H1 (cell line): ENCODE data around the gene HIVEP3. TPM values are rescaled to one million over a fixed set of nuclear protein-coding genes. Genes with fewer than 3 reads are reported as not detected.

Source experiments
- CTCF ChIA-PET: fragments of 300-600 bp; sonication (Branson Sonifier 250); formaldehyde crosslinking; loops from one replicate; lab custom pipeline; 2021; ENCODE audit not compliant: partially characterized antibody; lab: Charles Lee
- POLR2A ChIA-PET: fragments of 300-600 bp; sonication (Branson Sonifier 250); formaldehyde crosslinking; loops from one replicate; lab custom pipeline; 2021; ENCODE audit warnings: inconsistent platforms; ENCODE audit not compliant: partially characterized antibody; lab: Charles Lee
- DNase-seq, 2 experiments: peaks; one replicate each; pipeline versions ENCODE4 v3.0.0 to v3.0.0-alpha.2; 2010 to 2022; ENCODE audit warnings: low spot score in 2 of 2, low read depth in 1 of 2, mixed read lengths in 1 of 2
- FAIRE-seq: peaks from 2 replicates; lab custom pipeline; 2011; peaks lifted over from hg19 to GRCh38; lab: Jason Lieb, UNC
- H2AFZ ChIP-seq: 2 replicates; pipeline ENCODE4 v1.8.1; 2012; ENCODE audit warnings: low read length, inconsistent platforms
- H2AK5ac ChIP-seq: 2 replicates; pipeline ENCODE4 v1.6.1; 2013; ENCODE audit warnings: low read depth, low read length
- H2BK120ac ChIP-seq: replicated peaks from 2 replicates; pipeline ENCODE3; 2013; ENCODE audit warnings: low read depth, low read length, inconsistent platforms
- H2BK12ac ChIP-seq: 2 replicates; pipeline ENCODE4 v1.6.1; 2013; ENCODE audit warnings: low read depth, low read length
- H2BK15ac ChIP-seq: 2 replicates; pipeline ENCODE4 v1.6.1; 2013; ENCODE audit warnings: low read length
- H2BK20ac ChIP-seq: 2 replicates; pipeline ENCODE4 v1.6.1; 2013; ENCODE audit warnings: low read length
- H2BK5ac ChIP-seq: 2 replicates; pipeline ENCODE4 v1.6.1; 2013; ENCODE audit warnings: low read depth, low read length
- H3K14ac ChIP-seq: 2 replicates; pipeline ENCODE4 v1.6.1; 2013; ENCODE audit warnings: inconsistent platforms; ENCODE audit not compliant: insufficient read length
- H3K18ac ChIP-seq: 2 replicates; pipeline ENCODE4 v1.6.1; 2013; ENCODE audit warnings: low read length; ENCODE audit errors: extremely low read depth
- H3K23ac ChIP-seq: 2 replicates; pipeline ENCODE4 v1.6.1; 2013; ENCODE audit warnings: inconsistent platforms; ENCODE audit not compliant: insufficient read length
- H3K23me2 ChIP-seq: 2 replicates; pipeline ENCODE4 v1.6.1; 2013; ENCODE audit warnings: low read depth, low read length
- H3K27ac ChIP-seq: 2 replicates; pipeline ENCODE4 v1.6.1; 2011; ENCODE audit warnings: low read depth, low read length, inconsistent platforms
- H3K27me3 ChIP-seq, 4 experiments: replicated peaks in 1 of 4; 1 replicate in 1 of 4; 2 replicates in 3 of 4; pipeline versions ENCODE4 v1.6.1 to v1.8.1; 2011 to 2013; ENCODE audit warnings: low read length in 3 of 4, mild to moderate bottlenecking in 3 of 4, inconsistent platforms in 2 of 4, mixed read lengths in 2 of 4, moderate library complexity in 1 of 4; ENCODE audit not compliant: control insufficient read depth in 3 of 4, insufficient read depth in 3 of 4; ENCODE audit errors: extremely low read depth in 1 of 4
- H3K36me3 ChIP-seq, 4 experiments: 2 replicates each; pipeline versions ENCODE4 v1.6.1 to v1.8.1; 2011 to 2013; ENCODE audit warnings: mild to moderate bottlenecking in 4 of 4, low read length in 3 of 4, moderate library complexity in 2 of 4, control low read depth in 1 of 4, inconsistent platforms in 1 of 4; ENCODE audit not compliant: insufficient read depth in 4 of 4, control insufficient read depth in 2 of 4
- H3K4ac ChIP-seq: replicated peaks from 2 replicates; pipeline ENCODE3; 2013; ENCODE audit warnings: low read length, low read depth, mixed read lengths, inconsistent platforms; ENCODE audit not compliant: insufficient read length
- H3K4me1 ChIP-seq, 4 experiments: replicated peaks in 1 of 4; 1 replicate in 1 of 4; 2 replicates in 3 of 4; pipeline versions ENCODE4 v1.6.1 to v1.8.1; 2011 to 2013; ENCODE audit warnings: low read length in 3 of 4, inconsistent platforms in 2 of 4, mixed read lengths in 1 of 4; ENCODE audit not compliant: insufficient read depth in 4 of 4, control insufficient read depth in 3 of 4
- H3K4me2 ChIP-seq, 2 experiments: 2 replicates each; pipeline versions ENCODE4 v1.6.1 to v1.8.1; 2011 to 2013; ENCODE audit warnings: low read depth in 2 of 2, low read length in 2 of 2, control low read depth in 1 of 2, inconsistent platforms in 1 of 2, mild to moderate bottlenecking in 1 of 2; ENCODE audit not compliant: insufficient read depth in 1 of 2
- H3K4me3 ChIP-seq, 4 experiments: fragments of 200-600, 300-600 bp in 1 of 4; sonication (generic), shearing (Covaris generic), sonication (Bioruptor Twin) in 1 of 4; 2 replicates each; pipeline versions ENCODE4 v1.5.1 to v1.8.1; 2011 to 2016; ENCODE audit warnings: low read length in 4 of 4, low read depth in 3 of 4, control low read depth in 2 of 4, inconsistent platforms in 2 of 4, mild to moderate bottlenecking in 2 of 4, mixed read lengths in 1 of 4, moderate library complexity in 1 of 4; ENCODE audit not compliant: insufficient read depth in 2 of 4; ENCODE audit errors: extremely low read depth in 1 of 4
- H3K56ac ChIP-seq: replicated peaks from 2 replicates; pipeline ENCODE3; 2013; ENCODE audit warnings: low read depth, mild to moderate bottlenecking, mixed read lengths, low read length, inconsistent platforms; ENCODE audit not compliant: insufficient read length
- H3K79me1 ChIP-seq: 2 replicates; pipeline ENCODE4 v1.6.1; 2013; ENCODE audit warnings: low read depth, low read length, control low read depth
- H3K79me2 ChIP-seq, 2 experiments: 2 replicates each; pipeline versions ENCODE4 v1.6.1 to v1.8.1; 2012 to 2013; ENCODE audit warnings: low read length in 2 of 2, mild to moderate bottlenecking in 2 of 2, inconsistent platforms in 1 of 2; ENCODE audit not compliant: insufficient read depth in 2 of 2, control insufficient read depth in 1 of 2
- H3K9ac ChIP-seq, 4 experiments: replicated peaks in 1 of 4; 1 replicate in 1 of 4; 2 replicates in 3 of 4; pipeline versions ENCODE4 v1.6.1 to v1.8.1; 2011 to 2013; ENCODE audit warnings: low read depth in 3 of 4, low read length in 3 of 4, control low read depth in 2 of 4, mild to moderate bottlenecking in 2 of 4, moderate library complexity in 2 of 4, inconsistent platforms in 1 of 4; ENCODE audit errors: extremely low read depth in 1 of 4
- H3K9me3 ChIP-seq, 2 experiments: 2 replicates each; pipeline versions ENCODE4 v1.6.1 to v1.8.1; 2012 to 2013; ENCODE audit warnings: mild to moderate bottlenecking in 2 of 2, moderate library complexity in 2 of 2, control low read depth in 1 of 2, inconsistent platforms in 1 of 2, low read depth in 1 of 2, low read length in 1 of 2, mixed read lengths in 1 of 2; ENCODE audit not compliant: insufficient read depth in 2 of 2
- H4K20me1 ChIP-seq, 2 experiments: replicated peaks in 1 of 2; 2 replicates each; pipeline versions ENCODE3 to v1.8.1; 2011 to 2013; ENCODE audit warnings: inconsistent platforms in 2 of 2, low read length in 2 of 2, mild to moderate bottlenecking in 1 of 2; ENCODE audit not compliant: insufficient read depth in 2 of 2, control insufficient read depth in 1 of 2
- H4K5ac ChIP-seq: 2 replicates; pipeline ENCODE4 v1.6.1; 2013; ENCODE audit warnings: low read length, low read depth, mixed read lengths, inconsistent platforms; ENCODE audit not compliant: insufficient read length
- H4K8ac ChIP-seq: 2 replicates; pipeline ENCODE4 v1.8.0; 2013; ENCODE audit warnings: mild to moderate bottlenecking, moderate library complexity, low read length, inconsistent platforms; ENCODE audit not compliant: insufficient read depth; ENCODE audit errors: extremely low read depth
- H4K91ac ChIP-seq: replicated peaks from 2 replicates; pipeline ENCODE3; 2013; ENCODE audit warnings: low read length, mixed read lengths, inconsistent platforms; ENCODE audit not compliant: insufficient read length
- CEBPB ChIP-seq: IDR thresholded peaks from 2 replicates; pipeline ENCODE4 v1.6.1; 2012; ENCODE audit warnings: low read depth, low read length
- CHD1 ChIP-seq: IDR thresholded peaks from 2 replicates; pipeline ENCODE4 v1.6.1; 2012; ENCODE audit warnings: low read depth, low read length, improper control_type of control experiment
- CHD2 ChIP-seq: IDR thresholded peaks from 2 replicates; pipeline ENCODE4 v1.6.1; 2012; ENCODE audit warnings: low read length, improper control_type of control experiment
- EGR1 ChIP-seq: IDR thresholded peaks from 2 replicates; pipeline ENCODE4 v1.6.1; 2011; ENCODE audit warnings: low read depth, low read length, borderline replicate concordance
- EZH2 ChIP-seq: fragments of 200-600 bp; sonication (generic); IDR thresholded peaks from 2 replicates; pipeline ENCODE4 v1.7.1; 2012; ENCODE audit warnings: low read depth, mild to moderate bottlenecking, moderate library complexity, low read length, inconsistent platforms; ENCODE audit not compliant: severe bottlenecking
- GABPA ChIP-seq: IDR thresholded peaks from 2 replicates; pipeline ENCODE4 v1.6.1; 2011; ENCODE audit warnings: mild to moderate bottlenecking, low read length, moderate library complexity, borderline replicate concordance; ENCODE audit not compliant: insufficient read depth
- GTF2F1 ChIP-seq: IDR thresholded peaks from 2 replicates; pipeline ENCODE4 v1.6.1; 2012; ENCODE audit warnings: low read depth, low read length, improper control_type of control experiment, borderline replicate concordance
- JUN ChIP-seq: IDR thresholded peaks from 2 replicates; pipeline ENCODE4 v1.6.1; 2011; ENCODE audit warnings: low read depth, mild to moderate bottlenecking, improper control_type of control experiment, low read length
- KDM5A ChIP-seq: fragments of 200-600 bp; IDR thresholded peaks from 2 replicates; pipeline ENCODE4 v1.7.1; 2012; ENCODE audit warnings: mild to moderate bottlenecking, low read length, inconsistent platforms, mixed read lengths
- MAX ChIP-seq: IDR thresholded peaks from 2 replicates; pipeline ENCODE4 v1.6.1; 2012; ENCODE audit warnings: inconsistent platforms
- NANOG ChIP-seq: IDR thresholded peaks from 2 replicates; pipeline ENCODE4 v1.6.1; 2011; ENCODE audit warnings: low read length, low read depth, mild to moderate bottlenecking, inconsistent platforms; ENCODE audit not compliant: insufficient read depth, poor library complexity, severe bottlenecking
- POU5F1 ChIP-seq: IDR thresholded peaks from 2 replicates; pipeline ENCODE4 v1.6.1; 2011; ENCODE audit warnings: low read depth, mild to moderate bottlenecking, low read length, moderate library complexity
- SP1 ChIP-seq: IDR thresholded peaks from 2 replicates; pipeline ENCODE4 v1.6.1; 2011; ENCODE audit warnings: low read depth, low read length
- ZNF274 ChIP-seq: IDR thresholded peaks from 2 replicates; pipeline ENCODE4 v1.7.0; 2012; ENCODE audit warnings: low read length, borderline replicate concordance; ENCODE audit errors: extremely low read depth
- WGBS, 2 experiments: shearing (Covaris generic) in 1 of 2; methylation state at CpG; one replicate each; pipeline versions ENCODE4 v1.1.6 to v1.1.7; 2013 to 2015; ENCODE audit warnings: low lambda C conversion rate in 2 of 2, mixed read lengths in 2 of 2, inconsistent platforms in 1 of 2, low coverage in 1 of 2, missing lambda C conversion rate in 1 of 2; ENCODE audit not compliant: insufficient replicate concordance in 2 of 2, insufficient coverage in 1 of 2, insufficient read length in 1 of 2; ENCODE audit errors: extremely low coverage in 1 of 2, missing lambda C conversion rate in 1 of 2; 5-methylcytosine and 5-hydroxymethylcytosine counted together
- polyA plus RNA-seq, 7 experiments: library from polyadenylated mRNA; depleted of rRNA in 3 of 7; stranded (reverse) in 5 of 7; unstranded in 2 of 7; fragments of >200 nt in 5 of 7; fragments of 200-250 nt in 2 of 7; gene quantifications; 1 replicate in 5 of 7; 2 replicates in 1 of 7; 4 replicates in 1 of 7; pipeline versions ENCODE4 v1.2.1 to v1.2.3, GENCODE V29; 2011 to 2013; ENCODE audit warnings: missing spikeins in 2 of 7, mixed read lengths in 2 of 7
- total RNA-seq: library from RNA; stranded (reverse); fragmentation: NEBNext Ultra II Directional; extraction: Animal tissue kit (Norgen Biotek cat#: 25700); gene quantifications from 2 replicates; pipeline ENCODE4 v1.2.1, GENCODE V29; 2021

The HIVEP3 gene
- total and polyA plus RNA-seq, 2 of the 8 experiments (the other 6 are each of a cell fraction or from before 2014, with no cell fraction given), result 0.24 to 0.69 TPM

- H2BK20ac ChIP-seq, result no peak overlapping the region
- H4K91ac ChIP-seq, result no peak overlapping the region
- H2AK5ac ChIP-seq, result no peak overlapping the region
- no peaks in the 10 kb centered on the region for H3K36me3 ChIP-seq
- FAIRE-seq, result no peak
- CTCF ChIA-PET, result interaction anchor here (0.9 to 1.6 kb wide), 2 partner anchors 11 to 18 kb away, joined by 4 read pairs; no protein-coding TSS in a partner anchor
- H2BK12ac ChIP-seq, result no peak overlapping the region
- H3K79me1 ChIP-seq, result no peaks in the 10 kb centered on the region
- no peak overlapping the region for H3K4ac ChIP-seq
- H3K23me2 ChIP-seq, result no peaks in the 10 kb centered on the region; the same call in 1 of the 2 replicates
- no peaks in the 10 kb centered on the region for H3K9me3 ChIP-seq
- no peak overlapping the region for H3K4me2 ChIP-seq
- no peak overlapping the region for H3K27ac ChIP-seq
- H2BK5ac ChIP-seq, result no peak overlapping the region
- peaks cover 0 to 9% (median 1%) of the 10 kb centered on the region in 4 experiments; a peak in 4 of 7 replicates for H3K4me1 ChIP-seq
- no peak overlapping the region for H3K56ac ChIP-seq
- no peak overlapping the region for H3K4me3 ChIP-seq
- no peak overlapping the region for H3K18ac ChIP-seq
- DNase-seq, result no peak
- no peak overlapping the region for H4K8ac ChIP-seq
- H4K5ac ChIP-seq, result no peak overlapping the region
- no peak overlapping the region for H2AFZ ChIP-seq
- H4K20me1 ChIP-seq, result no peaks in the 10 kb centered on the region
- no peaks in the 10 kb centered on the region for H3K79me2 ChIP-seq
- H3K27me3 ChIP-seq, result no peaks in the 10 kb centered on the region
- H3K14ac ChIP-seq, result no peak overlapping the region
- no peak overlapping the region for H3K9ac ChIP-seq
- no peak overlapping the region for H2BK120ac ChIP-seq
- H3K23ac ChIP-seq, result no peak overlapping the region
- POLR2A ChIA-PET, result no interaction called here
- H2BK15ac ChIP-seq, result no peak overlapping the region
- WGBS, 2 experiments, result 76% methylated on average over 4 of the region's 4 CpGs; no CpG with 5 or more reads in 1 of the 2 experiments
- TF ChIP-seq CHD1 (no peak), CEBPB (no peak), KDM5A (no peak), EZH2 (no peak), CHD2 (no peak), JUN (no peak), NANOG (no peak), GTF2F1 (no peak), GABPA (no peak), ZNF274 (no peak), SP1 (no peak), POU5F1 (no peak), EGR1 (no peak), MAX (no peak)
These were observed 38.5 kb downstream of the HIVEP3 start for GRCh38 chr1:41880261-41880660.
